Stimulated activated naive CD4-positive, alpha-beta T cell (primary cell): ENCODE results near the gene TLE3.
"Not testable (repeated sequence)": the region's sequence is repeated elsewhere in the genome, so short reads cannot be mapped to it uniquely, and the experiment has no call there.

Experiments used
- DNase-seq, 6 experiments: peaks; one replicate each; lab custom pipeline; 2025; lab: John Stamatoyannopoulos, UW

TLE3 gene

DNA sequence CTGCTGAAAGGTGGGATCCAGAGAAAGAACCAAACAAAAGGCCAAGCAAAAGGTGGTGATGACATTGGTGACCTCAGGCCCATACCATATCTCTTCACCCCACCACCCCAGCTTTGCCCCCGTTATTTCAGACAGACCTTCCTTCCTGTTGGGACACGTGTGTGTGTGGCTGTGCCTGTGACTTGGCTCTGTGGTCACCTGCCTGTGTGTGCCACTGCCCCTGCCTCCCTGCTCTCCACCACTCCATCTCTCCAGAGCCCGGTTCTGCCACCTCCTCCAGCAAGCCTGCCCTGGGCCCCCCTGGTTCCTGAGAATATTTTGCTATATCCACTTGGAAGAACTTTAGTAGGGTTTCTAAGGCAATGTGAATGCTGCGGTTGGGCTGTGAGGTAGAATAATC, 28.6 kb upstream of the TLE3 start:
- no peak for DNase-seq

DNA sequence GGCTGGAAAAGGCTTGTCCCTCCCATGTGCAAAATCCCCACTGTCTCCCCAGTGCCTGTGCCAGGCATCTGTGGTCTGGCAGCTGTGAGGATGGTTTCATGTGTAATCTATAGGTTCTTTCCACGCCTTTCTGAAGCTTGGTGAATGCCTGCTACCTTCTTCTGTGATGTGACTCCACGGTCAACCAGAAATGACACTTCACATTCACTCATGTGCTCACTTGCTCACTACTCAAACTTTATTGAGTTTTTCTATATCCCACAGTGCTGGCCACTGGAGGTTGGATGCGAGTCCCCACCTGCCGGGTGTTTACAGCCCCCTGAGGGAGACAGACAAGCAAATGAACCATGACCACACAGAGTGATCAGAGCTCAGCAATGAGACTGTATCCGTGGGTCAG, 27.9 kb upstream of the TLE3 start:
- DNase-seq = no peak

DNA sequence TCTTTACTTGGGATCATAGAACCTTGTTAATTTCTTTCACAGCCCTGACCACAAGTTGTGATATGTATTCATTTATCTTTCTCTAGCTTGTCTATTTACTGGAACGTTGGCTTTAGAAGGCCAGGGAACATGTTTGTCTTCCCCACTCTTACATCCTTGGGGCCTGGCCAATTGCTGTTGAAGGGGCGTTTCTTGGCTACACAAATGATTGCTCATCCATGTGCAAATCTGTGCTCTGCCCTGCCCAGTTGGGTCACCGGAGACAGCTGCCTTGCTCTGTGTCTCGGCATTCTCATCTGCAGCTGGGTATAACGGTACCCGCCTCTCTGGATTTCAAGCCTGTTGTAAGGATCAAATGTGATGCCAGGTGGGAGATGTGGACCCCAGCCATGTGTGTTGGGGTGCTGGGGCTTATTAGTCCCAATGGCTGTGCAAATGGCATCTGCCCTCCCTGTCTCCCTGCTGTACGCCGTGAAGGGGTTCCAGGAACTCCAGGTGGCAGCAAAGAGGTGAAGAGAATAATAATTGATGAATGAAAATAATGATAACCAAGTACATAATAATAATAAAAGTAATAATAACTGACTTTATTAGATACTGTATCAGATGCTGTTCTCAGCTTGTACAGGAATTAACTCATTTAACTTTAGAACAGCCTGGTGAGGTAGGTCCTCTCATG, 24.0 kb upstream of the TLE3 start:
- no peak for DNase-seq

DNA sequence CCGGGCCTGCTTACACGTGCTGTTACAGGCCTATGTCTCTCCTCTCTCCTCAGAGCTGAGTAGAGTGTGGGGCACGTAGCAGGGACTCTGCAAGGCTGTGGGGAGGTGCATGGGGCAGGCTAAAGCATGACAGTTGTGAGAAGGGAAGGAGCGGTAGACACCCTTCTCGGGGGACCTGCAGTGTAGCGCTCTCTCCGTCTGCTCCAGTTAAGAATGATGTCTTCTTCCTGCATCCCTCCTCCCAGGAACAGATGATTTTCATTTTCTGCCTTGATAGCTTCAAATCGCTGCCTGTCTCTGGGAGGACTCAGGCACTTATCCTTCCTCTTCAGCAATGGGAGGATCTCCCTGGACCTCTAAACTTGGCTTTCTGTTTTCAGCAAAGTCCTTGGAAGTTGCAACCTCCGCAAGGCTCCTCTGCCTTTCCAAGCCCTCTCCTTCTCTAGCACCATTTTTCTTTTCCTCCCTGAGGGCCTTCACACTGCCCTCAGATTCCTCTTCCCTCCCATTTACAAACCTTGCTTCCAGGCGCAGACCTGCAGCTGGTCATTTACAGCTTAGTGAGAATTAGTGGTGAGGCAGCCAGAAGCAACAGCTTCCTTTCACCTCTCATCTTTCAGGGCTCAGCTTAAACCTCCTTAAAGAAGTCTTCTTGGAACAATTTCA, 23.4 kb upstream of the TLE3 start:
- no peak for DNase-seq

DNA sequence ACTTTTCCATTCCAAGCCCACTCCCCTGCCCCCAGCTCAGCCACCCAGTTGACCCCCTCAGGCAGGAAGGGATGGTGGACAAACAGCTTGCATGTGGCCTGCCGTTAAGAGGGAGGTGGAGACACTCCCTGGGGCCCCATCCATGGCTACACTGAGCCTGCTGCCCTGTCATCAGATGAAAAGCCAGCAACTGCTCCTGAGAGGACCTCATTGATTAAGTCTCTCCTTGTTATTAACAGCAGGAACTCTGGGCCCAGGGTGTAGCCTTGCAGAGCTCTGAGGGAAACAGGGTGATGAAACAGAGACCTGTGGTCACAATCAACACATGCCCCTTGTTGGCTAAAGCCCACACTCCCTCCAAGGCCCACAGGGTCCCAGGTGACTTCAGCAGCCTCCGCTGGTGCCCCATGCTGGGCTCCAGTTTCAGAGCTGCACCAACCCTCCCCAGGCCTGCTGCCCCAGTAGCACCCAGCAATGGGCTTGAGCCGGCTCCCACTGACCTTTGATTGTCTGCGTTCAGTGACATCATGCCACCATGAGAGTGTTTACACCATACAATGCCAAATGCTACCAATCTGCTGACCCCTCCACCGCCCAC, 22.3 kb upstream of the TLE3 start:
- no peak for DNase-seq

DNA sequence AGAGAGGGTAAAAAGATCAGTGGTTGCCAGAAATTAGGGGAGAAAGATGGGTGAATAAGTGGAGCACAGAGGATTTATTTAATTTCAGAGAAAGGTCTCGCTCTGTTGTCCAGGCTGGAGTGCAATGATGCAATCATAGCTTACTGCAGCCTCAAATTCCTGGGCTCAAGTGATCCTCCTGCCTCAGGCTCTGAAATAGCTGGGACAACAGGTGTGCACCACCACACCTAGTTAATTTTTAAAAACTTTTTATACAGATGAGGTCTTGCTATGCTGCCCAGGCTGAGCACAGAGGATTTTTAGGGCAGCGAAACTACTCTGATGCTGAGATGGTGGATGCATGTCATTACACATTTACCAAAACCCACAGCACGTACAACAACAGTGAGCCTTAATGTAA, 20.9 kb upstream of the TLE3 start:
- no peak for DNase-seq

DNA sequence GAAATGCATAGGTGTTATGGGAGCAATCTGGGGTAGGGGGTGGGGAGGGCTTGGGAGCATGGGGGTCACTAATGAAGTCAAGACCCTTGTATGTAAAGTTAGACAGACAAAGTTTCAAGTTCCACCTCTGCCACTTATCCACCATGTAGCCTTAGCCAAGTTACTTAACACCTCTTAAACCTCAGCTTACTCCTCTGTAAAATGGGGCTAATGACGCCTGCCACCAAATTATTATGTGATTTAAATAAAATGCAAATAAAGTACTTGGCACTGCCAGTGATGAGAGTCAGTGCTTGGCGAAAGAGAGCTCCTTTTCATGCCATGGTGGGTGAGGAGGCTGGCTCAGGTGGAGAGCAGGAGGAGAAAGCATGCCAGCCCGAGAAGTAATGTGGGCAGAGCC, 18.6 kb upstream of the TLE3 start:
- no peak for DNase-seq

DNA sequence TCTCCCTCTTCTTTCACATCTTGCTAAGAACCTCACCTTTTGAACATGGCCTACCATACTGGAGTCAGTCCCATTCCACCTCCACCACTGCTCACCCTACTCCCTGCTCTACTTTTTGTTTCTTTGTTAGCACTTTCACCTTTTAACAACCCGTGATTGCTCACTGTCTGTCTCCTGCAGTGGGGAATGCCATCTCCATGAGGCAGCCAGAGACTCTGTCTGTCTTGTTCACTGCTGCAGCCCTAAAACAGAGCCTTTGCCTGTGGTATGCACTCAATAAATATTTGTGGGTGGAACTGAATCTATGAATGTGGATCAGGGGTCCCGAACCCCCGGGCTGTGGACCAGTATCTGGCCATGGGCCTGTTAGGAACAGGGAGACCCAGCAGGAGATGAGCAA, 16.5 kb upstream of the TLE3 start:
- DNase-seq = no peak

DNA sequence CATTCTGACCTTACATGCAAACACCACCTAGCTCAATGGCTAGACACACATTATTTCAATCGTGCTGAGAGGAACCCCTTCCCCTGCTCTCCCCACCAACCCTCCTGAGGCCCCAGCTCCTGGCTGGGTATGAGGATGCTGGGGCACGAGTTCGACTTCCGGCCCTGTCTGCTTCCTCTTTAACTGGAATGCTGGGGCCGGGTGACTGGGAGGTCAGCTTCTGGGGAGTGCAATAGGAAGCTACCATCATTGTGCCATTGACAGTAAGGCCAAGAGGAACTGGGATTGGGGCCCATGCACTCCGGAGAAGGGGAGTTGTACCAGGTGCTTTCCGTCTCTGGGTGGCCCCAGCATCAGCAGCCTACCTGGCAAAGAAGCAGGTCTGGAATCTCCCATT, 15.6 kb upstream of the TLE3 start:
- DNase-seq = no peak

DNA sequence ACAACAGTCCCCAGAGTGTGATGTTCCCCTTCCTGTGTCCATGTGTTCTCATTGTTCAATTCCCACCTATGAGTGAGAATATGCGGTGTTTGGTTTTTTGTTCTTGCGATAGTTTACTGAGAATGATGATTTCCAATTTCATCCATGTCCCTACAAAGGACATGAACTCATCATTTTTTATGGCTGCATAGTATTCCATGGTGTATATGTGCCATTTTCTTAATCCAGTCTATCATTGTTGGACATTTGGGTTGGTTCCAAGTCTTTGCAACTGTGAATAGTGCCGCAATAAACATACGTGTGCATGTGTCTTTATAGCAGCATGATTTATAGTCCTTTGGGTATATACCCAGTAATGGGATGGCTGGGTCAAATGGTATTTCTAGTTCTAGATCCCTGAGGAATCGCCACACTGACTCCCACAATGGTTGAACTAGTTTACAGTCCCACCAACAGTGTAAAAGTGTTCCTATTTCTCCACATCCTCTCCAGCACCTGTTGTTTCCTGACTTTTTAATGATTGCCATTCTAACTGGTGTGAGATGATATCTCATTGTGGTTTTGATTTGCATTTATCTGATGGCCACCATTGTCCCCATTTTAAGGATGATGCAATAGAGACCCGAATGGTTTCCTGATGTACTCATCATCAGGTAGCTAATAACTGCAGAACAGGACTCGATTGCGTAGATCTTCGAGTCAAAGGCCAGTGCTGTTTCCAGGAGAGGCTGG, 15.0 kb upstream of the TLE3 start:
- not testable (repeated sequence) for DNase-seq

DNA sequence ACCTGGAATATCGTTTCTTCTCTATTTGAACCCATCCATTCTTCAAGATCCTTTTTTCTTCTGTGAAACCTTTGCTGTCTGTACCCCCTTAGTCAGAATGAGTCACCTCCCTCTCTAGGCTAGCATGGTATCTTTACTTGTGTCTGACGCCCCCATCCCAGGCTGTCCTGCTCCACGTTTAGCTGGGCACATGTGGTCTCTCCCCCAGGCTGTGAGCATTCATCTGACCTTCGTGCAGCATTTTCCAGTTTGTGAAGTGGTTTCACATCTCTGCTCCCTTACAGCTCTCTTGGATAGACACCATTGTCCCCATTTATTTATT, 14.3 kb upstream of the TLE3 start:
- DNase-seq = no peak

DNA sequence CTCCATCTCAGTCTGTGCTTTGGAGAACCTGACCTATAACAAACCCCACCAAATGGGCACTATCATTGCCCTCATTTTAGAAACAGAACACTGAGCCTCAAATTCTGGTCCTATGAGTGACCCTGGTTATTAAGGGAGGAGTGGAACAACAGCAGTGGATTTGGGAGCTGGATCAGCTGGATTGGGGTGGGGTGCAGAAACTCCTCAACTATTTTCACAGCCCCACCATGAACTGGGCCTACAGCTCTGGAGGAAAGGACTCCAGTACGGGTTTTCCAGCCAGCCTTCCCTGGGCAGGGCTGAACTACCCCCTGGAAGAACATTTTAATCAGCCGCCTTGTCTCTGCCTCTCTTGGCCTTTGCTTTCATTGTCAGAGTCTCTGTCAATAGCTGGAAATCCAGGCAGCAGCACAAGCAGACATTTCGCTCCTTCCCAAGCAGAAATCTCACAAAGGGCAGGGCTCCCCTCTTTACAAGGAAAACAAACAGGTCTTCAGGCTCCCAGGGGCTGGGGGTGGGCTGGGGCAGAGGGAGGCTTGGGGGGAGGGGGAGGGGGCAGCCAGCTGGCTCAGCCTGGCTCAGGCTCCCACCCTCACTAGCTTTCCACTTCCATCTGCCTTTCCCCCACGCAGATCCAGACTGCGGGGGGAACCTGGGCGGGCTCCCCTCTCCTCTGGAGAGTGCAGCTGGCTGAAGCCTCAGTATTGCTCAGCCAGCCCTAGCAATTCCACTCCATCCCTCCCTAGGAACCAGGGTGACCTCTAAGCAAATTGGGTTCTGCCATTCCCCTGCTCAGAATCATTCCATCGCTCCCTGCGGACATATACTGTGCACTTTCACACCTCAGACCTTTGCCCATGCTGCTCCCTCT, 13.7 kb upstream of the TLE3 start:
- no peak for DNase-seq

DNA sequence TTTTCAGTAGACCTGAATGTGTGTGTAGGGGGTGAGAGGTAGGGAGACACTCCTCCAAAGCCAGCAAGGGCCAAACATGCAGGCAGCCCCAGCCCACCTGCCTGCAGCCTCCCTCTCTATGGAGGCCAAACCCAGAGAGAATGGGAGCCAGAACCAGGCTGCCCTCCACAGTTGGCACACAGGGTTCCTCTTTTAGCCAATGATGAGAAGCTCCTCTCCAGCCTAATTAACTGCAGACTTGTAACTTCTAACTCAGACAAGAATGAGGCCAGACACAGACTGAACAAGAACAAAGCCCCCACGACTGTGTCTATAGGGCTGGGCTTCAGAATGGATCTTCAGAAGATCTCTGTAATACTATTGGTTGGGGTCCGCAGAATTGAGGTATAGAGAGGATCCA, 12.3 kb upstream of the TLE3 start:
- no peak for DNase-seq

DNA sequence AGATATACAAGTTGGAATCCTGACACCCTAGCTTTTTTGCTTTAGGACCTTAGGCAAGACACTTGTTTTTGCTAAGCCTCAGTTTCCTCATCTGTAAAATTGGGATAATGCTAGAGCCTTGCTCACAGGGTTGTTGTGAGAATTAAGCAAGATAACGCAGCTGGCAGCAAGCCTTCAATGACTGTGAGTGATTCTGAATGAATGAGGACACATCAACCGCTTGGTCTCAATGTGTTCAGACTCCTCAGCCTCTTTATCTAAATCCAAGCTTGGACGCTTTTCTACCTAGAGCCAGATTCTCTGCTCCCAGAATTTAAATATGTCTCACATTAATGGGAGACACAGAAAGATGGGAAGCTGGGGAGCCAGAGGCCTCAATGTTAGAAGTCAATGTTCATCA, 11.8 kb upstream of the TLE3 start:
- DNase-seq = no peak

DNA sequence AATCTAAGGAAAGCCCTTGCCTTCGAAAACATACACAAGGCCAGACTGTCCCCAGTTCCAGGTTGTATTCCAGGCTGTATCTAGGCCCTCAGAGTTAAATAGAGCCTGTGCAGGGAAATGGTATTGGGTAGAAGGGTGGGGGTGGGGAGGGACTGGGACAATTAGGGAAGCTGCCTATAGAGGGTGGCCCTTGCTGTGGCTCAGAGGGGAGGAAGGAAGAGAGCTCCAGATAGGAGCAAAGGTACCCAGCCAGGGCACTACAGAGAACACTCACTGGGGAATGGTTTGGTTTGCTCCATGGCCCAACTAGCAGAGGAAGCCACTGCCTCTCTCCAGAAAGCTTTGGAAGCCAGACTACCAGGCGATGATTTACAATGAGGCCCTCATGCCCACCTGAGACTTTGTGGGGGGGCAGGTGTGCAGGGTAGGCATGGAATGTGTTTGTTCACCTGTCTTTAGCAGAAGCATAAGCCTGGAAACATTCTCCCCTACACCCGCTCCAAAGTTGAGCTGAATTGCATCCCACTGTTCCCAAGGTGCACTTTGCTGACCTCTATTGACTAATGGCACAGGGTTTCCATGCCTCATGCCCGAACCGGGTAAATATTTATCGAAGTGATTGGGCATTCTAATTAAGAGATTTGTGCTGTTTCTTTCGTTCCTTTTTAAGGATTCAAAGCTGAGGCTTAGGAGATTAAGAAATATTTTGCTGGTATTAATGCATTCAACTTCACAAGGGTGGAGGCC, 6.3 kb upstream of the TLE3 start:
- DNase-seq = no peak

DNA sequence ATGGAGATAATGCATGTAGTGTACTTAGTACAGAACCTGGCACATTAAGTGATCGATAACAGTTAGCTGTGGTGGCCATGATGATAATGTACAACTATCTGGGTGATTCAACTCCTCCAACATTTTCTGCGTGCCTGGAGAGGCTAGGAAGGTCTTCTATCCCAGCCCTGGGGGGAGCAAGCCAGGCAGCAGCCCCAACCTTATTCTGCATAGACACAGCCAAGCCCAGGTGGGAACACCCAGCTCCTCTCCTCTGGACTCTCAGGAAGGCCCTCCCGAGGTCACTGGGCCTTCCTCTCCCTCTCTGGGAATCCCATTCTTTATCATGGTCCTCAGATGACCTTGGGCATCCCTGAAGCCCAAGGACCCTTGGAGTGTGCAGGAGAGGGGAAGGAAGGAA, 5.1 kb upstream of the TLE3 start:
- no peak for DNase-seq

DNA sequence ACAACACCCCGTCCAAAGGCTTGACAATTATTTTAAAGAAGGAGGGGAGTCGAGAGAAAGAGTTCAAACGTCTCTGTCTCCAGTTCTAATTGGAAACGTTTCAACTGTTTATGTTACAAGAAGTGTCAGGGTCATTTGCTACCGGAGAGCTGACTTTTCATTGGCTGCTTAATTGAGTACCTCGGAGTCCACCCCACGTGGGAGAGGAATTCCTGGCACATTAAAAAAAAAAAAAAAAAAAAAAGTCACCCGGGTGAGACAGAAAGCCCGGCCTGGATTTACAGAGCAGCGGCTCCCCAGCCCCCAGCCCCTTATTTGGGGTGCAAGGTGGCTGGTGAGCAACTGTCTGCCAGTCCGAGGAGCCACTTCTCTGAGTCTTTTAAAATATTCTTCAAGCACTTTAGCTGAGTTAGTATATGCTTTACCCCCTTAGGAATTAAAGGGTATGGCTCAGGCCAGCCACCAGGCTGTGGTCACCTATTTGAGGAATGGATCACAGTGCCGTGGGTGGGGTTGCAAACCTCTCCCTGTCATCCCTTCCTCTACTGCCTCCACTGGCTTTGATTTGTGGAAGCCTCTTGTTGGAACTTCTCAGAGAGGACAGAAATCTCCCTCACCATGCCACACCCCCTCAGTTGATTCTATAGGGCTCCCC, 3.9 kb upstream of the TLE3 start:
- no peak for DNase-seq

DNA sequence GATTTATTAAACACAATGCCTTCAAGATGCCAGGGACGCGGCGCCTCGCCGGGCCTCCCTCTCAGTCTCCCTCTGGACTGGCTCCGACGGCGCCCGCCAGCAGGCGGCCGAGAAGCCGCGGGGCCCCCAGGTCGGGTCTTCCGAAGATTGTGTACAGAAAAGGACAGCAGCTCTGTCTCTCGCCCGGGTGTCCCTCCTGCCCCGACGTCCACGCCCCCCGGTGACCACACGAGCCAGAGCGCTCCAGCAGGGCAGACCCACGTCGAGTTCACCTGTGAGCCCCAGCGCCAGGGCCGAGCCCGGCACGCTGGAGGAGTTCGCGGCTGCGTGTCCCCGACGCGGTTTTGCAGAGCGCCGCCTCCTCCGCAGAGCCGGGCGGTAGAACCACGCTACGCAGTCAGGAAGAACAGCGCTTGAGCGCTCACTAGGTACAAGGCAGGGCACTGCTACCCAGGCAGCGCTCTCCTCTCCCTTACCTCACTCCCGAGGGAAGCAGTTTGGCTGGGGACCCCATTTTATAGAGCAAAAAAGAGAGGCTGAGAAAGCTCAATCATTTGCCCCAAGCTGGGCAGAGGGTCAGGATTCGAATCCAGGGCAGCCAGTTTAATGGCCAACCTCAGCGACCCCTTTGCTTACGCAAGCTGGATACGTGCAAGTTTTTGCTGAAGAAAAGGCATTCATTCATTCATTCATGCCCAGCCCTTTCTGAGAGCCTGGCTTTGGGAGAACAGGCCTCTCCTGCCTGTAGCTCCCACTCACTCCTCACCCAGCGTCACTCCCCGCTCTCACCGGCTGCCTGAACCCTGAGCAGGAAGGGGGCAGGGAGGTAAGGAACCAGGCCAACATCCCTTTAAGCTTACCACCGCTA, 3.0 kb upstream of the TLE3 start:
- peak; percentile 45 to 73 (median 58) for DNase-seq

DNA sequence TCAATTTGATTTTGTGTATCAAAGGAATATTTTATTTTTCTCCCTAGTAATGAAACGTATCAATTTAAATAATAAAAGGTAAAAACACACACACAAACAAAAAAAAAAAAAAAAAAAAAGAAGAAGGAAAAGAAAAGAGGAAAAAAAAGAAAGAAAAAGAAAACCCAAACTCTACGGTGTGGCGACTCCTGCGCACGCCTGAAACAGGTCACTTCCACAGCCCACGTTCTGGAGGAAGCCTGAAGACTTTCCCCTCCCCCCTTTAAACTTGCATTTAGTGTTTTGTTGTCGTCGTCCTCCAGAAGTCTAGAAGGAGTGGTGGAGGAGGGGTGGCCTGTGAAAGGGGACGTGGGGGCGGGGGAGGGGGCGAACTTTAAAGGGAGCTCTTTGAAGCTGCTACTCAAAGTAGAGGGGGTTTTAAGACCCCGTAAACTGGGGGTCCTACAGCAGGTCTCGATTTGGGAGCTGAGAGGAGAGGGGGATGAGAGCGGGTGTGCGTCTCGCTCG, 2.3 kb upstream of the TLE3 start:
- peak in 4 of 6 experiments; percentile 6 to 44 (median 31) for DNase-seq
